COLO668 (cell line): ENCODE data around the gene TANGO2.
A peak's percentile ranks its signal among the peaks of the same experiment; 100 is the strongest.

Source experiments
- DNase-seq: peaks from one replicate; lab custom pipeline; 2025; ENCODE audit not compliant: unreplicated experiment; lab: John Stamatoyannopoulos, UW

The TANGO2 gene

DNA sequence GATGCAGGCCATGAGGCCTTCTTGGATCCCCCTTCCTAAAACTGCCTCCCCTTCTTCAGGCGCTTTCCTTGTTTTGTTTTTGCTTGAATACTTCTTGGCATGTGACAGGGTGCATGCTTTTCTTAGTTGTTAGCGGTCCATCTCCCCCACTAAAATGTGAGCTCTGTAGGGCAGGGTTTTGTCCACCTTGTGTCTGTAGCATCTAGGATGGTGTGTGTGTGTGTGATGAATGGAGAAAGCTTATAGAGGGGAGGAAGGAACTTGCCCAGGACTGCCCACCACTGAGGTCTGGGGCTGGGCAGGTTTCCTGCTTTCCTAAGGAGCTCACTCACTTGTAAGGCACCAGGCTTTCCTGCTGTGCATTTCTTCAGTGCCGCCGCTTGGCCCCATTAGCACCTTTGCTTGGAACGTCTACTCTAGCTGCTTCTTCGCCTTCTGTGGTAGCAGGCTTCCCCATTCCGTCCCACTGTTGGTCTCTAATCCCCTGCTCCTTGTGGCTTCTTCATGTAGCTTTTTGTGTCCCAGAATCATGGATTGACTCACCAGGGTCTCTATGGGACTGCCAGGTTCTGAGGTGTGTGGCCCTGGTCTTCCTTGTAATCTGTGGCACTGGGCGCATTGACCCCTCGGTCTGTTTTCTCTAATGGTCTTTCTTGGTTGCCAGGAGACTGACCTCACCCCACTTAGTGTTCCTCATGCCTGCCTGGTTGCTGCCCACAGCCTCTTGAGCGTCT is 62.4 kb downstream of the TANGO2 start:
- no peak for DNase-seq

- DNase-seq = no peak
Measured at GRCh38 chr22:20083891-20084546, 63.1 kb downstream of the TANGO2 start.

- DNase-seq = peak; percentile 61
Measured at GRCh38 chr22:20084547-20085413, 63.9 kb downstream of the TANGO2 start.

DNA sequence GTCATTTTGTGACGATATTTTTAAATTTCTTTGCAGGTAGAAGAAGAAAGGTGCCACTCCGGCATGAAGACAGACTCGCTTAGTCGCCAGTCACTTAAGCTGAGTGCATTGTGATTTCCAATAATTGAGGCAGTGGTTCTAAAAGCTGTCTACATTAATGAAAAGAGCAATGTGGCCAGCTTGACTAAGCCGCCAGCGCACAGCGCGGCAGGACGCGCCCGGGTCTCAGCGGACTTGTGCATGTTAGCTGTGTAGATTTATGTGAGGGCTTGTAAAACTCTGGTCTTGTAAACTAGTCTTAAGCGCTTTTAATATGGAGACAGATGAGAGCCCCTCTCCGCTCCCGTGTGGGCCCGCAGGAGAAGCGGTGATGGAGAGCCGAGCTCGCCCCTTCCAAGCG is 64.7 kb downstream of the TANGO2 start:
- DNase-seq = no peak

GRCh38 chr22:20086101-20086599 is 65.2 kb downstream of the TANGO2 start:
- DNase-seq = no peak

DNA sequence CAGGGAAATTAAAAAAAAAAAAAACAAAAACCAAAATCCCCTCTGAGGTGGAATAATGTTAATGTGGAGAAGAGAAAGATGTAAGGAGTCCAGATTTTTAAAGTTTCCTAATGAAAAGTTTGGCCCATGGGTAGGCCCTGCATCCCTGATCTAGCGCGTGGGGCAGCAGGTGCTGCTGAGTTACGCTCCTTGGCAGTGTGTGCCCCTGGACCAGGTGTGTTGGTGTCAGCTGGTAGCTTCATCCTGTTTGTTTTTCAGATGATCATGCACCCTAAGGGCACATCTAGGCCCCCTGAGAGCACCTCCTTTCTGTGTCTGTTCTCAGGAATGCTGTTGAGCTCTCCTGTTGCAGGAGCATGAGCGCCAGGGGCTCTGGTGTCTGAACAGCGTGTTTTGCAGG is 65.9 kb downstream of the TANGO2 start:
- DNase-seq = no peak

DNA sequence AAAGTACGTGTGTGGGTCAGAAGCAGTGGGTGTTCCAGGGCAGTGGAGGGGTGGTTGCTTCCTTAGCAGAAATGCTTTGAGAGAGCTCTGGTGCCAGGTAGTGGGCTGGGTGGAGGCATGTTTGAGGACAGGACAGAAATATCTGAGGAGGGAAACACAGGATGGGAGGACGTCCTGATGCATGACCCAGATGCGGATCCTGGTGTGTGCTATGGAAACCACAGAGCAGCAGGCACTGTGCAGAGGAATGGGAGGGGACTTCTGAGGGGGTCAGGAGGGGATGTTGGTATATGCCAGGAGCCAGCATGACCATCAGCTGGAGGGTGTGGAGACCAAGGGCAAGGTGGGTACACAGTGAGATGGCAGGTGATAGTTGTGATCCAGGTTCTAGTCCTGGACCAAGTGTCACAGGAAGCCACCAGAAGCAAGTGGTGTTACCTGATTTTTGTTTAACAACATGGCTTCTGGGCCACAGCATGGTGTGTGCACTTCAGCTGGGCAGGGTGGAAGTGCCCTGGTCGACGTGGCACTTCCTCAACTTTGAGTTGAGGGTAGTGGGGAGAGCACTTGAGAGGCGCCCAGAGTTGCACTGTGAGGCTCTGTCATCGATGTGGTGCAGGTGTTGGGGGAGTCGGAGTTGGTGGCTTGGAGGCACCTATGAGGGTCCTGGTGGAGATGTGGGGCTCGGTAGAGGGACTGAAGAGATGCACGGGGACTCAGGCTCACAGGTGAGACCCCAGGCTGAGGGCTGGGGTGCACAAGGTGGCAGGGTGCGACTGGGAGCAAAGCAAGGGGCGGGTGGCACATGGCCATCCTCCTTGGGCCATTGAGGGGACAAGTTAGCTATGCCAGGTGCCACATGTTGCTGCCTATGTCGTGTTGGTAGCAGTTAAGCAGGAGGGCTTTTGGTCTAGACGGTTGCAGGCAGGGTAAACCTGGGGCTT is 66.7 kb downstream of the TANGO2 start:
- no peak for DNase-seq

- DNase-seq = no peak
Measured at GRCh38 chr22:20088263-20088648, 67.3 kb downstream of the TANGO2 start.

- DNase-seq = no peak
Measured at GRCh38 chr22:20089226-20089976, 68.5 kb downstream of the TANGO2 start.

DNA sequence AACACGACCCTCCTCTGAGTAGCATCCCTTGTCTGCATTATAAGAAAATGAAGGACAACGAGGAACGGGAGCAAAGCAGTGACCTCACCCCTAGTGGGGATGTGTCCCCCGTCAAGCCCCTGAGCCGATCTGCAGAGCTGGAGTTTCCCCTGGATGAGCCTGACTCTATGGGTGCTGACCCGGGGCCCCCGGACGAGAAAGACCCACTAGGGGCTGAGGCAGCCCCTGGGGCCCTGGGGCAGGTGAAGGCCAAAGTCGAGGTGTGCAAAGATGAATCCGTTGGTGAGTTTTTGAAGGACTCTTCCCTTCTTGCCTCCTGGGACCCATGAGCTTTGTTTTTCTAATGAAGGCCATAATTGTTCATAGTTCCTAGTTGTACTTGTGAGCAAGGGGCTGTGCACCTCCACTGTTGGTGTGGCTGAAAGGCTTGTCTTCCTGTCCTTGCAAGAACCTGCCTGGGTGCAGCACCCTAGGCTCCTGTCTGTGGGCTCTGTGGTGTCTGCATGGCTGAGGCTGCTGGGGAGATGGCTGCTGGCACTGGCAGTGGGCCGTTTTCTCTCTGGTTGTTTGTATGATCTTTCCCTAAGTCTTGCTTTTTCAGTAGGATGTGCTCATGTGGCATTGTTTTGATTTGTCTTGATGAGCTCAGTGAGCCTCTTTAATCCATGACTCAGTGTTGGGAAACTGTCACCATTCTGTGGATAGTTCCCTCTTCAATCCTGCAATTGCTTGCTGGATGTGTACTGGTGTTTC is 69.2 kb downstream of the TANGO2 start:
- DNase-seq = no peak

DNA sequence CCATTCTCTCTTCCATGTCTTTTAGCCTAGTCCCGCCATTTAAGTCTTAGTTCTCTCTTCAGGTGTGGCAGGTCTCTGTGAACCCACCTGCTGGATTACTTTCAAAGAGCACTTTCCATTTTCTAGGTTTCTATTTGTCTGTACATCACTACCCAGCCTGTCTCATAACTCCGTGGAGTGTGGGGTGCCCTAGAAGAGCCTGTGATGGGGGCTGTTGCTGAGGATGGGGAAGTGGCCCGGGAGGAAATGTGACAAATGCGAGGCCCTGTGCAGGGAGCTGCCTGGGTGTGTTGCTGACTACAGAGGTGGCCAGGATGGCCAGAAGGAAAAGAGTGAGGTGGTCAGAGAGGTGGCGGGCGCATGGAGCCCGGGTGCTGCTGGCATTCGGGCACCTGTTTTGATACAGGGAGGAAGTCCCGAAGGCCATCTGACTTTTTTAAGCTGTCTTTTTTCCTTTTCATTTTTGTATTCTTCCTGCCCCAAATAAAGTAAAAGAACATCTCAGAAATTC is 69.9 kb downstream of the TANGO2 start:
- no peak for DNase-seq

DNA sequence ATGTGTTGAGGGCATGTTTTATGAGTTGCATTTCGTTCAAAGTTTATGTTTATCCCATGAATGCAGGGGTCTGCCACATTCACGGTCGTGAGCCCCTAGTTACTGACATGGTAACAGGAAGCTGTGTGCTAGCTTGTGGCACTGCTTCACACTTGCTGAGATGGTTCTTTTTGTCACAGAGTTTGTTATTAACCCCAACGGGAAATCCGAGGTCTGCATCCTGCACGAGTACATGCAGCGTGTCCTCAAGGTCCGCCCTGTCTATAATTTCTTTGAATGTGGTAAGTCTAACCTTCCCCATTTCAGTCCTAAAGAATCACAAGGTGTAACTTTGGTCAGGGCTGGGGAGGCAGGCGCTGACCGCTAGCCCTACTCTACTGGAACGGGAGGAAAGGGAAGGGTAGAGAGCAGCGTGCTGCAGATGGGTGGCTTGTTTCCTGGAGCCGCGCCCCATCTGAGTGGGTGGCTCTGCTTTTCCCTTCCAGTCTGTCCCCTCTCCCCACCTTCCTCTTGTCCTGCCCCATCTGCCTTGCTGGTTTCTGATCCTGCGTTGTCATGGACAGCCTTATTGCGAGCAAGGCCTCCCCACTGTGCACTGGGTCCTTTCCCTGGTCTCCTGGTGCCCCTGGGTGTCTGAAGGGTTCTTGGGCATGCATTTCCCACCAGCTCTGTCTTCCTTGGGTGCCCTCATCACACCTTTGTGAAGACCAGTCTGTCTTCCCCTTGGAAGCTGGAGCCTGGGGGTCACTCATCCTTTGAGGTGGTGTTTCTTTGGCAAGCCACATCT is 71.0 kb downstream of the TANGO2 start:
- no peak for DNase-seq

DNA sequence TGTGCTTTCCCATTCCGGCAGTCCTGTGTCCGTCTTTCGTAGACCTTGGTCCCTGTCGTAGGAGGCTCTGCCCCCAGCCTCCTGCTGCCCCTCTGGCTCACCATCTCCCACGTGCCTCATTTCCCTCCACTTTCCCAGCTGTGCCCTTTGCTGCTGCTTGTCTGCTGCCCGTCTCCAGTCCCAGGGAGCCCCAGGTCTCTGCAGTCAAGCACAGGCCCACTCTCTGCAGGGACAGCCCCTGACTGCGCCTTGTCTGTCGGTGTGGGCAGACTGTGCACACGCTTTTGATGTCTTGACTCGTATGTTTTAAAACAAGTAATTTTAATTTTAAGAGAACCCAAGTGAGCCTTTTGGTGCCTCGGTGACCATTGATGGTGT is 71.6 kb downstream of the TANGO2 start:
- DNase-seq = no peak

DNA sequence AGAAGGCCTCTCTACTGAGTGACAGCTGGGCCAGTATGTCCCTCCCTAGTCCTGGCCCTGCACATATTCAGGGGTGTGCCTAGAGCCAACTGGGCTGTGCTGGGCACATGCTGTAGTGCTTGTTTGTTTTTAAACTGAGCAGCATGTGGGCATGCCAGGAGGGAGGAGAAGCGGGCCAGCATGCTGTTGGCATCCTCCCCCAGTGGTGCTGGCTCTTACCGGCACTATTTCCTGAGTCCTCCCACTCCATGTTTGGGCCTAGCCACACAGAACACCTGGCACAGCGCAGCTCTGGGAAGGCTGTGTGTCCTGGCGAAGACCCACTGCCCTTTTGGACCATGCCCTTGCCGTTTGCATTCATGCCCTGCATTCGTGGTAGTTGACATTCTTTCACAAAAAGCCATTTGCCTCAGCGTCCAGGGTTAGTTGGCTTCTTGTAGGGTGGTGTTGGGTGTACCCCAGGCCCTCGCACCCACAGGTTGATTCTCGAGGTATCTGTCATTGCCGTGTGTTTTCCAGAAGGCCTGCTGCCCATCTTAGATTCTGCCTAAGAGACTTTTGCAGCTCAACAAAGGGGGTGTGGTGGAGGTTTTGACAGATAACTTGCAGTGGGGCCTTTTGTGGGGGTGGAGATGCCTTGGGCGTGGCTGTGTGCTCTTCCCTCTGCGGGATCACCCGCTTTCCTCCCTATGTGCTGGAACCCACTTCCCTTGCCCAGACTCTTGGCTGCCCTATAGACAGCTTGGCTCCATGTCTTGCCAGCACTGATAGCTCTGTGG is 72.7 kb downstream of the TANGO2 start:
- no peak for DNase-seq

GRCh38 chr22:20094197-20094807 is 73.4 kb downstream of the TANGO2 start:
- no peak for DNase-seq

DNA sequence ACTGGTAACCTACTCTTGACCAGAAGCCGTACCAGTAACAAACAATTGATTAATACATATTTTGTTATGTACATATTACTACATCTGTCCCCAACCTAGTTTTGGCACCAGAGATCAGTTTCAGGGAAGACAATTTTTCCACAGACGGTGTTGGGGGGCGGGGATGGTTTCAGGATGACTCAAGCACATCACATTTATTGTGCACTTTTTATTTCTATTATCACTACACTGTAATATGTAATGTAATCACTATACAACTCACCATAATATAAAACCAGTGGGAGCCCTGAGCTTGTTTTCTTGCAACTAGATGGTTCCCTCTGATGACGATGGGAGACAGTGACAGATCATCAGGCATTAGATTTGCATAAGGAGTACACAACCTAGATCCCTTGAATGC is 74.6 kb downstream of the TANGO2 start:
- no peak for DNase-seq
